GM18517 (cell line): ENCODE data around the gene SCGB1A1.

Source experiments
- ATAC-seq: cut with Tn5 transposase; IDR thresholded peaks from one replicate; pipeline ENCODE4 v1.9.1; 2021; ENCODE audit warnings: mild to moderate bottlenecking, moderate library complexity; ENCODE audit not compliant: unreplicated experiment

Gene SCGB1A1

GRCh38 chr11:62420882-62421281 lies 2.0 kb downstream of the SCGB1A1 start:
- no peak for ATAC-seq

GRCh38 chr11:62421996-62422395 lies 3.2 kb downstream of the SCGB1A1 start:
- ATAC-seq = no peak

GRCh38 chr11:62423012-62423411 lies 4.2 kb downstream of the SCGB1A1 start:
- no peak for ATAC-seq

GRCh38 chr11:62427630-62428233 lies 8.9 kb downstream of the SCGB1A1 start:
- no peak for ATAC-seq

- ATAC-seq = no peak
Measured at GRCh38 chr11:62428871-62429560, 10.2 kb downstream of the SCGB1A1 start.

GRCh38 chr11:62430425-62430824 lies 11.6 kb downstream of the SCGB1A1 start:
- no peak for ATAC-seq

GRCh38 chr11:62431171-62431901 lies 12.5 kb downstream of the SCGB1A1 start:
- no peak for ATAC-seq

- ATAC-seq = no peak
Measured at GRCh38 chr11:62432695-62433094, 13.9 kb downstream of the SCGB1A1 start.

- ATAC-seq = no peak
Measured at GRCh38 chr11:62433141-62433903, 14.5 kb downstream of the SCGB1A1 start.

GRCh38 chr11:62433904-62434276 lies 15.1 kb downstream of the SCGB1A1 start:
- ATAC-seq = no peak

GRCh38 chr11:62435846-62436660 lies 17.2 kb downstream of the SCGB1A1 start:
- no peak for ATAC-seq

- no peak for ATAC-seq
Measured at GRCh38 chr11:62437616-62438015, 18.8 kb downstream of the SCGB1A1 start.

GRCh38 chr11:62438641-62439040 lies 19.8 kb downstream of the SCGB1A1 start:
- no peak for ATAC-seq

- ATAC-seq = no peak
Measured at GRCh38 chr11:62439785-62440602, 21.2 kb downstream of the SCGB1A1 start.

- no peak for ATAC-seq
Measured at GRCh38 chr11:62443390-62444235, 24.8 kb downstream of the SCGB1A1 start.

GRCh38 chr11:62444236-62444833 lies 25.5 kb downstream of the SCGB1A1 start:
- ATAC-seq = no peak

- ATAC-seq = no peak
Measured at GRCh38 chr11:62444835-62445234, 26.0 kb downstream of the SCGB1A1 start.

GRCh38 chr11:62445314-62445740 lies 26.5 kb downstream of the SCGB1A1 start:
- ATAC-seq = no peak
